Breast epithelium (tissue), 3 donors: Measurements from ENCODE around the gene GPR176.

Experiments used
- CTCF ChIP-seq, 3 donors: fragments of 450-650 bp; IDR thresholded peaks; one replicate each; pipeline ENCODE4 v1.5.1; 2016 to 2017; ENCODE audit warnings: antibody characterized with exemption in 3 of 3, mild to moderate bottlenecking in 3 of 3, moderate library complexity in 3 of 3
- POLR2A ChIP-seq: fragments of 450-650 bp; IDR thresholded peaks from one replicate; pipeline ENCODE4 v1.6.1; 2016; ENCODE audit warnings: antibody characterized with exemption, mild to moderate bottlenecking, moderate library complexity

- TF ChIP-seq CTCF (IDR thresholded peaks at IDR 0.05): no peak
- TF ChIP-seq POLR2A: no peak
Observed at GRCh38 chr15:39777496-39777895, 142.6 kb downstream of the GPR176 start.
